ENCODE data around the gene WDR75. TPM values are rescaled to one million over a fixed set of nuclear protein-coding genes. Genes with fewer than 3 reads are reported as not detected.
"Not testable (repeated sequence)": the region's sequence is repeated elsewhere in the genome, so short reads cannot be mapped to it uniquely, and the experiment has no call there.

WDR75 gene
- total RNA-seq: 45.2 and 48.6 TPM in 2 replicates
- polyA plus RNA-seq (2012): 16.5 TPM

GRCh38 chr2:189440947-189441708, at the start of gene WDR75:
Gene WDR75 (plus strand): TSS chr2:189441474. CDS start chr2:189441493, 19 bp downstream.
- peak; percentile 97 for DNase-seq (ENCODE audit: low read depth)

DNA sequence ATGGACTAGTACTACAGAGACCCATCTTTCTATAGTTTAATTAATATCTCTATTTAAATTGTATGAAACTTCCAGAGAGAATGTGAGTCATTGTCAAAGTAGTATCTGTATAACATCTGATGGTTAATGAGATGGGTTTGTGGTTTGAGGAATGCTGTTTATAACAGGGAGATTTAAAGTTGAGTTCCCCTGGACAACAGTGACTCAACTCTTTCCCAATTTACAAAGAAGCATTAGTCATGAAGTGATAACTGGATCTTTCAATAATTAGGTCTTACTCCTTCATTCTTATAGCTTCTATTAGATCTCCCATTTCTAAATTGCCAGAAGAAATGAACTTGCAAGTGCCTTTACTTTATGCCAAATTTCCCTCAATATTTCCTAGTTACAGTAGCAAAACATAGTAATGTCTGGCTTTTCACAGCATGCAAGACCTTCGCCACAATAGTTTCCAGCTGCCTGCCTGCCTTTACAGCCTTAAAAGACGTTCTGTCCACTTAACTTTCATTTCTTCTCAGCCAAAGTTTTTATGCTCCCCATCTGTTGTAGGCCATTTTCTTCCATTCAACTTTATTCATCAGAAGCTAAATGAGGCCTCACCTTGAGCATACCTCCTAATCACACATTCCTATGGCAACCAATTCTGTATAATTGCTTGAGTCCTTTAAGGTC, 47.7 kb upstream of the WDR75 start:
- peak; percentile 83 for DNase-seq (ENCODE audit: low read depth)

- no peak for DNase-seq (ENCODE audit: low read depth)
Measured at GRCh38 chr2:189394525-189394924, 46.7 kb upstream of the WDR75 start.

- peak; percentile 67 for DNase-seq (ENCODE audit: low read depth)
Measured at GRCh38 chr2:189402932-189403331, 38.3 kb upstream of the WDR75 start.

DNA sequence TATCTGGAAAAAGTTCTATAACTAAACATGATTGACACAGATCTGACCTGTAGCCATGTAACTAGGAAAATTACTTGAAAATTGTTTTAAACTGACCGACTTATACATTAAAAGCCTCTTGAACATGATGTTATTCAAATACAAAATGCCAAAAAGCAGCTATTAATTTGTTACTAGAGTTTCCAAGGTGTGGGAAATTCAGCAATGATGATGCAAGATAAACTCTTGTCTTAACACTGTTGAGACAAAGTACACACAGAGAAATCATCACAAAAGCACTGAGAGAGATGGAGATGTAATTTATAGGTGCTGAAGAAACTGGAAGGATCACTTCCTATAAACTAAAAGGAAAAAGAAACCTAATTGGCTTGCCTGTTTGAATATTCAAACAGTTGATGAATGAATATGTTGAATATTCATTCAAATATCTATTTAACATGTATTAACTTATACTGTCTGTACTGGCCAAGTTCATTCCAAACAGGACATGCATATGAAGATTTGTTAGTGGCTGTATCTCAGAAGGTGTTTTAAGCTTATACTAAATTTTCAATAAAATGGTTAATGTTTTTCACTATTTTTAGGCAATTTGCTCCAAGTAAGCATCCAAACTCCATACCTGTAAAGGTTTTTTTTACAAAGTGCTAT, 34.6 kb upstream of the WDR75 start:
- DNase-seq (ENCODE audit: low read depth): no peak

DNA sequence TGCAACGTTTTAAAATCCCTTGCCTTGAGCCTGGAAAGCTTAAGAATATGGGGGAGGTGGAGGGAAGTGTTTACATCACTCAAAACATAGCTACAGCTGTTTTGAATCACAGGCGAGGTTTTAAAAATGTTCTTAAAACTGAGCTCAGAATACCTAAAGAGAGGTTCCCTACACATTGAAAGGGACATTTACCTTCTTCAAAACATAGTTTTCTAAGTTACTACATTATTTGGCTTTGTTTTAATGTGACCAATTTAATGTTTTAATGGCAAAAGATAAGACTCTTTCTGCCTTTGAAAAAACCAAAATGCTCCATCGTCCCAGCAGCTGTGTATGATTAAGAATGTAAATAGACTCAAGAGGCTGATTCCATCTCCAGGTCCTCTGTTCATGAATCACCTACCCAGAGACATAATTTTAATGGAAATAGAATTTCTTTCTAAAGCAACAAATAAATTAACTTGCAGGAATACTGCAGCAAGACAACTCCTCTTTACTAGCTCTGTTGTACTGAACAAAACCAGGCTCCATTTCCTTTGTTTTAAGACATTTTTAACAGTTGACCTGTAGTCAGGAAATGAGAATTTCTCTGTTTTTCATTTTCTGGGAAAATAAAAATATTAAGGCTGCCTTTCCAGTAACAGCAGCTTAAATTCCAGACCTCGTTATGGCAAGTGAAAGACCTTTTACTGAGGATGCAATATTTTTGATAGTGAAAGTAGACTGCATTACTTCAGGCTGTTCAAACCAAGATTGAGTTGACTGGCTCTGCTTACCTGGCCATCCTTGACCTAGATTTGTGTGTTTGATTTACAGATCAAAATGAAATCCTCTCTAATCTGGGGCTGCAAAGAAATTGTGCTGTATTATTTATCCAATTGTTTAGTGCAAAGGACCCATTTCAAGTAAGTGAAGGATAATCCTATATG, 33.7 kb upstream of the WDR75 start:
- DNase-seq (ENCODE audit: low read depth): peak; percentile 45

DNA sequence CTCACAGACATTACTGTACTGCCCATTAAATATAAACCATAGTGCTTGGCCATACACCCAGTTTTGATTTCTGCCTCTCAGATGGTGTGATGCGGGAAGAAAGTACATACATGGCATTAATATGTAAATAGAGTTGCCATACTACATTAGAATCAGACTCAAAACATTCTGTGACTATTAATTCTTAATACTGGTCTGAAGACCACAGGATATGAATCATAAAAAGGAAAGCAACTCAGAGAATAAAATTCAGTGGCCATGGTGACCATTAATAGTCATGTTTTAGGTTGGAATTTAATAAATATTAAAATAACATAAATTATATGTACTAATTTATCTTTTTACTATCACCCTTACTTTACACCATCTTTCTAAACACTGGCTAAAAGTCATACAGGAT, 33.0 kb upstream of the WDR75 start:
- no peak for DNase-seq (ENCODE audit: low read depth)

DNA sequence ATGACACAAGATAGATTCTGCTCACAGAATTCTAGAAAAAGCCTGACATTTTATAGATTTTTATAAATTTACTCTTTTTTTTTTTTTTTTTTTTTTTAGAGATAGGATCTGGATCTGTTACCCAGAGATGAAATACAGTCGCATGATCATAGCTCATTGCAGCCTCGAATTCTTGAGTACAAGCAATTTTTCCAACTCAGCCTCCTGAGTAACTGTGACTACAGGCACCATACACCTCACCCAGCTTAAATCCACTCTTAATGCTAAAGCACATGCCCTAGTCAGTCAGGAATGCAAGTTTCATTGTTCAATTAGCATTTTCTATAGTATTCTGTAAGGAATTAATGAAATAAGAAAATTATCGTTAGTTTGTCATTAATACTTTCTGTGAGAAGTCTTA, 32.1 kb upstream of the WDR75 start:
- no peak for DNase-seq (ENCODE audit: low read depth)

DNA sequence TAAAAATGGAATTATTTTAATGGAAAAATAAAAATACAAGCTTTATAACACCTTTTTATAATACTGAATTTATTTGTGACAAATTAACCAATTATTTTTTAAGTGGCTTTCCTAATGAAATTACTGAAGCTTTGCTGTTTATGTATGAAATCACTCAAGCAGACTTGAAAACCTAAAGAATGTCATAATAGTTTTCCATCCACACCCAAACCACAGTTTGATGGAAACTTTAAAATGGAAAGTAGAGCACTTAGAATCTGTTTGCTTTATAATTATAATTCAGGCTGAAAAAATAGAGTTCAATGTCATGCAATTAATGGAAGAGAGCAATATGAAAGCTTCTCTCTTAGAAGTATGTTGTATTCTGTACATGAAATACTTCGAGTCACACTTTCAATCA, 31.6 kb upstream of the WDR75 start:
- DNase-seq (ENCODE audit: low read depth): no peak

GRCh38 chr2:189411860-189412259, 29.4 kb upstream of the WDR75 start:
- DNase-seq (ENCODE audit: low read depth): peak; percentile 62

DNA sequence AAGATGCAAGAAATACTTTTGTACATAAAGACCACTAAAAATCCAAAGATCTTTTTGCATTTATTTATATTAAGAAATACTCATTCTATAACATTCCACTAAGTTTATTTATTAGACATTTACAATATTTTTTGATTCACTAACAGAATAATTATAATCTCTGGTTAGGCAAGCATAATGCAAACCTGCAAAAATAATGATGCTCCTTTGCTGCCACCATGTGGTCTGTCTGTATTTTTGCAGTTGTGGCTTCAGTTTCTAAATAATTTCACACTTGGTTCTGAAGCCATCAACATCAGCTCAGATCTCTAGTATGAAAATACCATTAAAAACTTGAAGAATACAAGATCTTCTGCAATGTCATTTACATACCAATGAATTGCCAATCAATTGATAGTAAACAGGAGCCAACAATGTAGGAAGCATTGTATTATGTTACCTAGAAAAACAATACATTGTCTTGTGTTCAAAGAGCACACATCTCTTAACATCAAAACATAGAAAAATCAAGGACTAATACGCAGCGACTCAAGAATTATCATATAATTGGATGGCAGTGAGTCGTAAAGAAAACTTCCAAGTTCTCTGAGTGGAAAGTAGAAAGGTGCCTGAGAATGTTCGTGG, 28.8 kb upstream of the WDR75 start:
- peak; percentile 76 for DNase-seq (ENCODE audit: low read depth)

GRCh38 chr2:189413249-189413648, 28.0 kb upstream of the WDR75 start:
- DNase-seq (ENCODE audit: low read depth): no peak

- DNase-seq (ENCODE audit: low read depth): peak; percentile 95
Measured at GRCh38 chr2:189421644-189422043, 19.6 kb upstream of the WDR75 start.

DNA sequence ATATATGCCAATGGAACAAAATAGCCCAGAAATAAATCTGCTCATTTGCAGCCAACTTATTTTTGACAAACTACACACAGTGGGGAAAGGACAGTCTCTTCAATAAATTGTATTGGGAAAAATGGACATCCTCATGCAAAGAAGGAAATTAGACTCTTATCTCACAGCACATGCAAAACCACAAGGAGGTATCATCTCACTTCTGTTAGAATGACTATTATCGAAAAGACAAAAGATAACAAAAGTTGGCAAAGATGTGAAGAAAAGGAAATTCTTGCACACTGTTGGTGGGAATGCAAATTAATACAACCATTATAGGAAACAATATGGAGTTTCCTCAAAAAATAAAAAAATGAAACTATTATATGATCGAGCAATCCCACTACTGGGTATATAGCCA, 16.3 kb upstream of the WDR75 start:
- no peak for DNase-seq (ENCODE audit: low read depth)

DNA sequence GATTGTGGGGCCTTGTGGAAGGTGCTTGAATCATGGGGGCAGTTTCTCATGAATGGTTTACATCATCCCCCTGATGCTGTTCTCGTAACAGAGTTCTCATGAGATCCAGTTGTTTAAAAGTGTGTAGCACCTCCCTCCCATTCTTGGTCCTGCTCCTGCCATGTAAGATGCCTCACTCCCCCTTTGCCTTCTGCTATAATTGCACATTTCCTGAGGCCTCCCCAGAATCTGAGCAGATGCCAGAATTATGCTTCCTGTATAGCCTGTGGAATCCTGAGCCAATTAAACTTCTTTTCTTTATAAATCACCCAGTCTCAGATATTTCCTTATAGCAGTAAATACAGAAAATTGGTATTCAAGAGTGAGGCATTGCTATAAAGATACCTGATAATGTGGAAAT, 15.6 kb upstream of the WDR75 start:
- no peak for DNase-seq (ENCODE audit: low read depth)

DNA sequence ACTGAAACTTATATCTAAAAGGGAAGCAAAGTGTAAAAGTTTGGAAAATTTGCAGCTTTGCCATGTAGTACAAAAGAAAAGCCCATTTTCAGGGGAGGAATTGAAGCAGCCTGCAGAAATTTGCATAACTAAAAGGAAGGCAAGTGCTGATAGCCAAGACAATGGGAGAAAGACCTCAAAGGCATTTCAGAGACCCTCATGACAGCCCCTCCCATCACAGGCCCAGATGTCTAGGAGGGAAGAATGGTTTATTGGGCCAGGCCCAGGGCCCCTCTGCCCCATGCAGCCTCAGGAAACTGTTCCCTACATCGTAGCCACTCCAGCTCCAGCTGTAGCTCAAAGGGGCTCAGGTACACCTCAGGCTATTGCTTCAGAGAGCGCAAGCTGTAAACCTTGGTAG, 14.4 kb upstream of the WDR75 start:
- DNase-seq (ENCODE audit: low read depth): no peak

DNA sequence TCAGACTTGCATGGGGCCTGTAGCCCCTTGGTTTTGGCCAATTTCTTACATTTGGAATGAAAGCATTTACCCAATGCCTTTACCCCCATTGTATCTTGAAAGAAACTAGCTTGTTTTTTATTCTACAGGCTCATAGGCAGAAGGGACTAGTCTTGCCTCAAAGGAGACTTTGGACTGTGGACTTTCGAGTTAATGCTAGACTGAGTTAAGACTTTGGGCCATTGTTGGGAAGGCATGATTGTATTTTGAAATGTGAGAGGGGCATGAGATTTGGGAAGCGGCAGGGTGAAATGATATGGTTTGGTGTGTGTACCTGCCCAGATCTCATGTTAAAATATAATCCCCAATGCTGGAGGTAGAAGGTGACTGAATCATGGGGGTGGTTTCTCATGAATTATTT, 13.4 kb upstream of the WDR75 start:
- no peak for DNase-seq (ENCODE audit: low read depth)

DNA sequence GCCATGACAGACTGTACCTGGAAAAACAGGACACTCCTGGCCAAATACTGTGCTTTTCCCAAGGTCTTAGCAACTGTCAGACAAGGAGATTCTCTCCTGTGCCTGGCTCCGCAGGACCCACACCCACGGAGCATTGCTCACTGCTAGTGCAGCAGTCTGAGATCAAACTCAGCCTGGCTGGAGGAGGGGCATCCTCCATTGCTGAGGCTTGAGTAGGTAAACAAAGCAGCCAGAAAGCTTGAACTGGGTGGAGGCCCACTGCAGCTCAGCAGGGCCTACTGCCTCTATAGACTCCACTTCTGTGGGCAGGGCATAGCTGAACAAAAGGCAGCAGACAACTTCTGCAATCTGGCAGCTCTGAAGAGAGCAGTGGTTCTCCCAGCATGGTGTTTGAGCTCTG, 10.8 kb upstream of the WDR75 start:
- not testable (repeated sequence) for DNase-seq (ENCODE audit: low read depth)

- DNase-seq (ENCODE audit: low read depth): not testable (repeated sequence)
Measured at GRCh38 chr2:189435803-189436202, 5.5 kb upstream of the WDR75 start.

- no peak for DNase-seq (ENCODE audit: low read depth)
Measured at GRCh38 chr2:189437926-189438325, 3.3 kb upstream of the WDR75 start.

DNA sequence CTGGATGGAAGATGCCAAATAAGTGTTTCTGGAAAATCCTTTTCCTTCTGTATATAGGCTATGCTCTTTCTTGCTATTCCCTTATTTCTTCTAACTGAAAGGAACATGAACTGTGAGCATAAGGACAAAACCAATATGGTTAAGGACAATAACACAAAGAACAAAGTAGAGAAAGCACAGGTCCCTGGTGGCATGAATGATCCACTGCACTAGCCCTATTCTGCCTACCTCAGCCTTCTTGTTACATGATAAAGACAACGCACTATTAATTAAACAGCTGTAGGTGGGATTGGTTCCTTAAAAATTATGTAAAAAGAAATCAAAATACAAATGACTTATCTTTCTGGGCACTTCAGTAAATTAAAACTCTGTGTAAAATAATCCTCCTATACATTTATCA, 1.9 kb upstream of the WDR75 start:
- no peak for DNase-seq (ENCODE audit: low read depth)

Measured in myocyte (in vitro differentiated cells).